Small intestine (tissue), 7 donors: ENCODE data around the gene SAMHD1. TPM values are rescaled to one million over a fixed set of nuclear protein-coding genes. Genes with fewer than 3 reads are reported as not detected.

Experiments
- DNase-seq, 2 donors: peaks; one replicate each; pipeline versions ENCODE4 v3.0.0 to v3.0.0-alpha.2; 2013
- FAIRE-seq: peaks from 2 replicates; lab custom pipeline; 2012; peaks lifted over from hg19 to GRCh38; lab: Jason Lieb, UNC
- H3K27ac ChIP-seq, 3 donors: one replicate each; pipeline ENCODE4 v1.5.1; 2013; ENCODE audit warnings: low read length in 2 of 3, mild to moderate bottlenecking in 2 of 3, control low read depth in 1 of 3, inconsistent platforms in 1 of 3, low read depth in 1 of 3, moderate library complexity in 1 of 3
- H3K27me3 ChIP-seq, 3 donors: one replicate each; pipeline ENCODE4 v1.6.1; 2013; ENCODE audit warnings: low read length in 3 of 3, inconsistent platforms in 1 of 3; ENCODE audit not compliant: control insufficient read depth in 3 of 3, insufficient read depth in 3 of 3
- H3K36me3 ChIP-seq, 3 donors: one replicate each; pipeline ENCODE4 v1.6.1; 2013; ENCODE audit warnings: low read length in 3 of 3, inconsistent platforms in 1 of 3, low read depth in 1 of 3, mild to moderate bottlenecking in 1 of 3, moderate library complexity in 1 of 3; ENCODE audit not compliant: control insufficient read depth in 3 of 3, insufficient read depth in 2 of 3
- H3K4me1 ChIP-seq, 3 donors: one replicate each; pipeline ENCODE4 v1.6.1; 2013; ENCODE audit warnings: low read length in 2 of 3, inconsistent platforms in 1 of 3, low read depth in 1 of 3, mild to moderate bottlenecking in 1 of 3, moderate library complexity in 1 of 3; ENCODE audit not compliant: control insufficient read depth in 3 of 3, insufficient read depth in 2 of 3
- H3K4me3 ChIP-seq, 3 donors: one replicate each; pipeline ENCODE4 v1.5.1; 2013; ENCODE audit warnings: low read length in 3 of 3, control low read depth in 1 of 3, inconsistent platforms in 1 of 3, low read depth in 1 of 3, mild to moderate bottlenecking in 1 of 3, moderate library complexity in 1 of 3
- H3K9me3 ChIP-seq, 2 donors: one replicate each; pipeline ENCODE4 v1.6.1; 2013; ENCODE audit warnings: low read depth in 1 of 2, low read length in 1 of 2; ENCODE audit not compliant: control insufficient read depth in 2 of 2, insufficient read depth in 1 of 2
- whole genome bisulfite sequencing, 3 donors: extraction: QIAGEN DNeasy Blood & Tissue Kit; methylation state at CpG; one replicate each; pipeline ENCODE4 v1.1.7; 2013; 5-methylcytosine and 5-hydroxymethylcytosine counted together
- polyA plus RNA-seq, 4 donors: library from polyadenylated mRNA; stranded (reverse) in 3 of 4; unstranded in 1 of 4; fragments of 200-250 nt in 3 of 4; fragments of 120-200 nt in 1 of 4; gene quantifications; one replicate each; pipeline versions ENCODE4 v1.2.1 to v1.2.3, GENCODE V29; 2013
- donor health status: healthy with polysubstance abuse.
- donor health status: control.
- donor health status: control.
- donor health status: Bipolar disorder and iron deficiency.
- donor health status: healthy.

SAMHD1 gene
- polyA plus RNA-seq, 4 donors: 22.8 to 78.8 (median 28.5) TPM

- Histone ChIP-seq H3K4me3 (no peak overlapping the region), H3K27me3 (no peaks in the 10 kb centered on the region), H3K4me1 (no peaks in the 10 kb centered on the region), H3K9me3 (no peaks in the 10 kb centered on the region), H3K27ac (no peak overlapping the region), H3K36me3 (peaks cover 2 to 22% (median 7%) of the 10 kb centered on the region in 3 donors)
- 92 to 99% (median 97%) methylated on average over 6 of the region's 6 CpGs for WGBS, 3 donors
- no peak for FAIRE-seq
- DNase-seq: no peak
Observed at GRCh38 chr20:36929691-36930090, 21.8 kb downstream of the SAMHD1 start.

GRCh38 chr20:36929290-36929689, 22.2 kb downstream of the SAMHD1 start:
- DNase-seq (no peak), FAIRE-seq (no peak)
- Histone ChIP-seq H3K4me3 (no peak overlapping the region), H3K27ac (no peak overlapping the region), H3K4me1 (no peaks in the 10 kb centered on the region), H3K36me3 (peaks cover 2 to 18% (median 7%) of the 10 kb centered on the region in 3 donors), H3K27me3 (no peaks in the 10 kb centered on the region), H3K9me3 (no peaks in the 10 kb centered on the region)
- 83 to 89% (median 87%) methylated on average over 6 of the region's 6 CpGs for WGBS, 3 donors

- Histone ChIP-seq H3K36me3 (peaks cover 2 to 18% (median 11%) of the 10 kb centered on the region in 3 donors), H3K9me3 (no peaks in the 10 kb centered on the region), H3K4me3 (no peak overlapping the region), H3K4me1 (no peaks in the 10 kb centered on the region), H3K27ac (no peak overlapping the region), H3K27me3 (no peaks in the 10 kb centered on the region)
- DNase-seq (peak in 1 of 2 donors; percentile 14), FAIRE-seq (no peak)
- 81 to 100% (median 81%) methylated on average over 1 of the region's 1 CpG for WGBS, 3 donors
Observed at GRCh38 chr20:36927704-36928103, 23.8 kb downstream of the SAMHD1 start.

GRCh38 chr20:36926653-36927200, 24.8 kb downstream of the SAMHD1 start:
- no peaks in the 10 kb centered on the region for H3K9me3 ChIP-seq
- H3K27ac ChIP-seq: no peak overlapping the region
- H3K27me3 ChIP-seq: no peaks in the 10 kb centered on the region
- peaks cover 2 to 14% (median 11%) of the 10 kb centered on the region in 3 donors for H3K36me3 ChIP-seq
- no peak overlapping the region for H3K4me3 ChIP-seq
- FAIRE-seq: peak; percentile 19
- no peaks in the 10 kb centered on the region for H3K4me1 ChIP-seq
- WGBS, 3 donors: 84 to 91% (median 87%) methylated on average over 6 of the region's 6 CpGs
- DNase-seq: no peak

- Histone ChIP-seq H3K36me3 (peaks cover 2 to 22% (median 4%) of the 10 kb centered on the region in 3 donors), H3K9me3 (no peaks in the 10 kb centered on the region), H3K4me3 (no peak overlapping the region), H3K4me1 (no peaks in the 10 kb centered on the region), H3K27me3 (no peaks in the 10 kb centered on the region), H3K27ac (no peak overlapping the region)
- no peak for DNase-seq
- 82 to 88% (median 87%) methylated on average over 2 of the region's 2 CpGs for WGBS, 3 donors
- no peak for FAIRE-seq
Observed at GRCh38 chr20:36925234-36925633, 26.3 kb downstream of the SAMHD1 start.

- no peaks in the 10 kb centered on the region for H3K9me3 ChIP-seq
- H3K4me3 ChIP-seq: no peak overlapping the region
- H3K4me1 ChIP-seq: no peaks in the 10 kb centered on the region
- no peaks in the 10 kb centered on the region for H3K27me3 ChIP-seq
- WGBS, 3 donors: 80 to 86% (median 81%) methylated on average over 9 of the region's 9 CpGs
- FAIRE-seq (no peak), DNase-seq (peak; percentile 51 to 52)
- H3K27ac ChIP-seq: no peak overlapping the region
- peaks cover 2 to 23% (median 4%) of the 10 kb centered on the region in 3 donors for H3K36me3 ChIP-seq
Observed at GRCh38 chr20:36924167-36925045, 27.1 kb downstream of the SAMHD1 start.

- peaks cover 2 to 32% (median 4%) of the 10 kb centered on the region in 3 donors for H3K36me3 ChIP-seq
Observed at GRCh38 chr20:36920334-36920730, 31.2 kb downstream of the SAMHD1 start.

GRCh38 chr20:36919715-36920333, 31.7 kb downstream of the SAMHD1 start:
- Histone ChIP-seq H3K27me3 (no peaks in the 10 kb centered on the region), H3K27ac (no peak overlapping the region), H3K4me3 (no peak overlapping the region), H3K4me1 (no peaks in the 10 kb centered on the region), H3K9me3 (no peaks in the 10 kb centered on the region), H3K36me3 (peaks cover 2 to 37% (median 8%) of the 10 kb centered on the region in 3 donors)
- WGBS, 3 donors: 5 to 13% (median 5%) methylated on average over 2 of the region's 2 CpGs
- DNase-seq (peak; percentile 61), FAIRE-seq (peak; percentile 61)

More at GRCh38 chr20:36920334-36920730, 31.2 kb downstream of the SAMHD1 start:
- H3K9me3 ChIP-seq: no peaks in the 10 kb centered on the region
- FAIRE-seq (no peak), DNase-seq (no peak)
- no peak overlapping the region for H3K27ac ChIP-seq
- H3K4me3 ChIP-seq: no peak overlapping the region
- H3K4me1 ChIP-seq: no peaks in the 10 kb centered on the region
- H3K27me3 ChIP-seq: no peaks in the 10 kb centered on the region
- WGBS, 3 donors: 83 to 93% (median 89%) methylated on average over 8 of the region's 8 CpGs
